ENCODE results near the gene CMTM3.
"Not testable (repeated sequence)": the region's sequence is repeated elsewhere in the genome, so short reads cannot be mapped to it uniquely, and the experiment has no call there.

The CMTM3 gene

DNA sequence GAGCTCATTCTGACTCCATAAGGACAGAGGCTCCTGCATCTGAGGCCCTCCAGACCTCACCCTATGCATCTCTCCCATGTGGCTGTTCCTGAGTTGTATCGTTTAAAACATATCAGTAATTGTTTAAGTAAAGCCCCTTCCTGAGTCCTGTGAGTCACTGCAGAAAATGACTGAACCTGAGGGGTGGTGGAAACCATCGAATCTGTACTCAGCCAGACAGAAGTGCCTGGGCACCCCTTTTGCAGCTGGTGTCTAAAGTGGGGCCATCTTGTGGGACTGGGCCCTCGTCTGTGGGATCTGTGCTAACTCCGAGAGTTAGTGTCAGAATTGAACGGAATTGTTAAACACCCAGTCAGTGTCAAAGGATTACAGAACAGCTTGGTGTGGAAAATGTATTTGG lies 25.4 kb downstream of the CMTM3 start:
- H4K20me1 ChIP-seq (ENCODE audit: insufficient read depth): no peaks in the 10 kb centered on the region
- no peak overlapping the region for H3K4me3 ChIP-seq (IDR thresholded peaks at IDR 0.05; ENCODE audit: insufficient read depth, low read depth, low read length)
- no peak overlapping the region for H2AFZ ChIP-seq (ENCODE audit: low read depth)
- no peak overlapping the region for H3K4me2 ChIP-seq
- no peaks in the 10 kb centered on the region for H3K27me3 ChIP-seq (ENCODE audit: insufficient read depth, low read depth)
- no peaks in the 10 kb centered on the region for H3K36me3 ChIP-seq (ENCODE audit: insufficient read depth)
- no peak overlapping the region for H3K9ac ChIP-seq
- no peaks in the 10 kb centered on the region for H3K4me1 ChIP-seq (ENCODE audit: low read depth, poor library complexity, severe bottlenecking)
- H3K79me2 ChIP-seq (ENCODE audit: insufficient read depth, low read depth): no peaks in the 10 kb centered on the region
- TF ChIP-seq, protein P1, sequence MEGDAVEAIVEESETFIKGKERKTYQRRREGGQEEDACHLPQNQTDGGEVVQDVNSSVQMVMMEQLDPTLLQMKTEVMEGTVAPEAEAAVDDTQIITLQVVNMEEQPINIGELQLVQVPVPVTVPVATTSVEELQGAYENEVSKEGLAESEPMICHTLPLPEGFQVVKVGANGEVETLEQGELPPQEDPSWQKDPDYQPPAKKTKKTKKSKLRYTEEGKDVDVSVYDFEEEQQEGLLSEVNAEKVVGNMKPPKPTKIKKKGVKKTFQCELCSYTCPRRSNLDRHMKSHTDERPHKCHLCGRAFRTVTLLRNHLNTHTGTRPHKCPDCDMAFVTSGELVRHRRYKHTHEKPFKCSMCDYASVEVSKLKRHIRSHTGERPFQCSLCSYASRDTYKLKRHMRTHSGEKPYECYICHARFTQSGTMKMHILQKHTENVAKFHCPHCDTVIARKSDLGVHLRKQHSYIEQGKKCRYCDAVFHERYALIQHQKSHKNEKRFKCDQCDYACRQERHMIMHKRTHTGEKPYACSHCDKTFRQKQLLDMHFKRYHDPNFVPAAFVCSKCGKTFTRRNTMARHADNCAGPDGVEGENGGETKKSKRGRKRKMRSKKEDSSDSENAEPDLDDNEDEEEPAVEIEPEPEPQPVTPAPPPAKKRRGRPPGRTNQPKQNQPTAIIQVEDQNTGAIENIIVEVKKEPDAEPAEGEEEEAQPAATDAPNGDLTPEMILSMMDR (conservative IDR thresholded peaks at IDR 0.05; ENCODE audit: low read depth, low read length): no peak
- H3K27ac ChIP-seq: no peak overlapping the region

DNA sequence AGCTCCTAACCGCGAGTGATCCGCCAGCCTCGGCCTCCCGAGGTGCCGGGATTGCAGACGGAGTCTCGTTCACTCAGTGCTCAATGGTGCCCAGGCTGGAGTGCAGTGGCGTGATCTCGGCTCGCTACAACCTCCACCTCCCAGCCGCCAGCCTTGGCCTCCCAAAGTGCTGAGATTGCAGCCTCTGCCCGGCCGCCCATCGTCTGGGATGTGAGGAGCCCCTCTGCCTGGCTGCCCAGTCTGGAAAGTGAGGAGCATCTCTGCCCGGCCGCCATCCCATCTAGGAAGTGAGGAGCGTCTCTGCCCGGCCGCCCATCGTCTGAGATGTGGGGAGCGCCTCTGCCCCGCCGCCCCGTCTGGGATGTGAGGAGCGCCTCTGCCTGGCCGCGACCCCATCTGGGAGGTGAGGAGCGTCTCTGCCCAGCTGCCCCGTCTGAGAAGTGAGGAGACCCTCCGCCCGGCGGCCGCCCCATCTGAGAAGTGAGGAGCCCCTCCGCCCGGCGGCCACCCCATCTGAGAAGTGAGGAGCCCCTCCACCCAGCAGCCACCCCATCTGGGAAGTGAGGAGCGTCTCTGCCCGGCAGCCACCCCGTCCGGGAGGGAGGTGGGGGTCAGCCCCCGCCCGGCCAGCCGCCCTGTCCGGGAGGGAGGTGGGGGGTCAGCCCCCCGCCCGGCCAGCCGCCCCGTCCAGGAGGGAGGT lies 26.2 kb downstream of the CMTM3 start:
- not testable (repeated sequence) for H3K36me3 ChIP-seq (ENCODE audit: insufficient read depth); H3K79me2 ChIP-seq (ENCODE audit: insufficient read depth, low read depth); H2AFZ ChIP-seq (ENCODE audit: low read depth); H3K27ac ChIP-seq; H3K27me3 ChIP-seq (ENCODE audit: insufficient read depth, low read depth); H3K4me1 ChIP-seq (ENCODE audit: low read depth, poor library complexity, severe bottlenecking); H3K4me3 ChIP-seq (IDR thresholded peaks at IDR 0.05; ENCODE audit: insufficient read depth, low read depth, low read length); H3K9ac ChIP-seq; H3K4me2 ChIP-seq; H4K20me1 ChIP-seq (ENCODE audit: insufficient read depth)

DNA sequence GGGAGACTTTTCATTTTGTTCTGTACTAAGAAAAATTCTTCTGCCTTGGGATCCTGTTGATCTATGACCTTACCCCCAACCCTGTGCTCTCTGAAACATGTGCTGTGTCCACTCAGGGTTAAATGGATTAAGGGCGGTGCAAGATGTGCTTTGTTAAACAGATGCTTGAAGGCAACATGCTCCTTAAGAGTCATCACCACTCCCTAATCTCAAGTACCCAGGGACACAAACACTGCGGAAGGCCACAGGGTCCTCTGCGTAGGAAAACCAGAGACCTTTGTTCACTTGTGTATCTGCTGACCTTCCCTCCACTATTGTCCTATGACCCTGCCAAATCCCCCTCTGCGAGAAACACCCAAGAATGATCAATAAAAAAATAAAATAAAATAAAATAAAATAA lies 27.1 kb downstream of the CMTM3 start:
- not testable (repeated sequence) for H2AFZ ChIP-seq (ENCODE audit: low read depth); H3K9ac ChIP-seq; H3K4me1 ChIP-seq (ENCODE audit: low read depth, poor library complexity, severe bottlenecking); H3K79me2 ChIP-seq (ENCODE audit: insufficient read depth, low read depth); H3K36me3 ChIP-seq (ENCODE audit: insufficient read depth); H3K4me3 ChIP-seq (IDR thresholded peaks at IDR 0.05; ENCODE audit: insufficient read depth, low read depth, low read length); H3K27me3 ChIP-seq (ENCODE audit: insufficient read depth, low read depth); H3K27ac ChIP-seq; H3K4me2 ChIP-seq; H4K20me1 ChIP-seq (ENCODE audit: insufficient read depth)

- no peak overlapping the region for H3K4me2 ChIP-seq
- no peaks in the 10 kb centered on the region for H4K20me1 ChIP-seq (ENCODE audit: insufficient read depth)
- H3K36me3 ChIP-seq (ENCODE audit: insufficient read depth): no peaks in the 10 kb centered on the region
- H3K4me1 ChIP-seq (ENCODE audit: low read depth, poor library complexity, severe bottlenecking): no peaks in the 10 kb centered on the region
- H3K79me2 ChIP-seq (ENCODE audit: insufficient read depth, low read depth): no peaks in the 10 kb centered on the region
- no peaks in the 10 kb centered on the region for H3K27me3 ChIP-seq (ENCODE audit: insufficient read depth, low read depth)
- no peak overlapping the region for H3K4me3 ChIP-seq (IDR thresholded peaks at IDR 0.05; ENCODE audit: insufficient read depth, low read depth, low read length)
- H2AFZ ChIP-seq (ENCODE audit: low read depth): no peak overlapping the region
- H3K9ac ChIP-seq: no peak overlapping the region
- no peak overlapping the region for H3K27ac ChIP-seq
- TF ChIP-seq, protein P1 (conservative IDR thresholded peaks at IDR 0.05; ENCODE audit: low read depth, low read length): no peak
Measured at GRCh38 chr16:66634527-66635196, 30.2 kb downstream of the CMTM3 start.

- Histone ChIP-seq H3K9ac (no peak overlapping the region), H3K79me2 (ENCODE audit: insufficient read depth, low read depth) (no peaks in the 10 kb centered on the region), H3K27me3 (ENCODE audit: insufficient read depth, low read depth) (no peaks in the 10 kb centered on the region), H2AFZ (ENCODE audit: low read depth) (no peak overlapping the region), H3K36me3 (ENCODE audit: insufficient read depth) (no peaks in the 10 kb centered on the region), H3K4me2 (no peak overlapping the region), H3K4me3 (IDR thresholded peaks at IDR 0.05; ENCODE audit: insufficient read depth, low read depth, low read length) (no peak overlapping the region), H4K20me1 (ENCODE audit: insufficient read depth) (no peaks in the 10 kb centered on the region), H3K4me1 (ENCODE audit: low read depth, poor library complexity, severe bottlenecking) (no peaks in the 10 kb centered on the region), H3K27ac (no peak overlapping the region)
- TF ChIP-seq, protein P1 (conservative IDR thresholded peaks at IDR 0.05; ENCODE audit: low read depth, low read length): no peak
Measured at GRCh38 chr16:66635406-66635805, 30.9 kb downstream of the CMTM3 start.
